IMR-90 (cell line): ENCODE measurements around the gene PIAS2. TPM values are rescaled to one million over a fixed set of nuclear protein-coding genes. Genes with fewer than 3 reads are reported as not detected.
"Not testable (repeated sequence)": the region's sequence is repeated elsewhere in the genome, so short reads cannot be mapped to it uniquely, and the experiment has no call there.

ENCODE experiments used
- ATAC-seq: fragments of 200-7000 bp; cut with Tn5 transposase; 2 replicates; pipeline ENCODE4 v1.9.1; 2020; ENCODE audit warnings: low read depth, mild to moderate bottlenecking, moderate library complexity
- BruUV-seq: library from RNA; stranded (reverse); fragments of 400-500 nt; replicated peaks from 2 replicates; lab custom pipeline; 2021; lab: Mats Ljungman, UMichigan
- CTCF ChIA-PET: fragments of 300-600 bp; formaldehyde crosslinking; extraction: SDS; loops from one replicate; lab custom pipeline; 2021; ENCODE audit warnings: antibody characterized with exemption; lab: Yijun Ruan, JAX
- POLR2A ChIA-PET: fragments of 300-600 bp; sonication (Branson Sonifier 250); formaldehyde crosslinking; loops from one replicate; lab custom pipeline; 2022; ENCODE audit warnings: antibody characterized with exemption; ENCODE audit not compliant: unreplicated experiment; lab: Charles Lee
- DNase-seq: peaks from one replicate; pipeline ENCODE4 v3.0.0; 2013
- H2AFZ ChIP-seq: replicated peaks from 2 replicates; pipeline ENCODE3; 2013; ENCODE audit warnings: low read length, mild to moderate bottlenecking; ENCODE audit not compliant: poor library complexity
- H2AK5ac ChIP-seq: 2 replicates; pipeline ENCODE4 v1.6.1; 2013; ENCODE audit warnings: low read depth, low read length, inconsistent platforms
- H2AK9ac ChIP-seq: replicated peaks from 2 replicates; pipeline ENCODE3; 2013; ENCODE audit warnings: mild to moderate bottlenecking, low read depth, low read length, moderate library complexity; ENCODE audit not compliant: poor library complexity
- H2BK120ac ChIP-seq: 2 replicates; pipeline ENCODE4 v1.6.1; 2013; ENCODE audit warnings: low read depth, low read length, inconsistent platforms
- H2BK15ac ChIP-seq: 3 replicates; pipeline ENCODE4 v1.6.1; 2013; ENCODE audit warnings: low read depth, low read length, inconsistent platforms
- H2BK20ac ChIP-seq: 2 replicates; pipeline ENCODE4 v1.6.1; 2013; ENCODE audit warnings: low read depth, mild to moderate bottlenecking, inconsistent platforms, low read length, moderate library complexity
- H2BK5ac ChIP-seq: 2 replicates; pipeline ENCODE4 v1.6.1; 2013; ENCODE audit warnings: mild to moderate bottlenecking, low read depth, low read length, inconsistent platforms; ENCODE audit not compliant: poor library complexity, severe bottlenecking
- H3K14ac ChIP-seq: replicated peaks from 2 replicates; pipeline ENCODE4 v1.6.1; 2013; ENCODE audit warnings: low read depth, low read length, inconsistent platforms
- H3K18ac ChIP-seq: 2 replicates; pipeline ENCODE4 v1.6.1; 2013; ENCODE audit warnings: low read depth, low read length, control low read depth
- H3K23ac ChIP-seq: 2 replicates; pipeline ENCODE4 v1.6.1; 2013; ENCODE audit warnings: low read depth, low read length, inconsistent platforms
- H3K27ac ChIP-seq: 2 replicates; pipeline ENCODE4 v1.5.1; 2013; ENCODE audit warnings: mild to moderate bottlenecking, control low read depth, low read length; ENCODE audit not compliant: insufficient read depth
- H3K27me3 ChIP-seq: 2 replicates; pipeline ENCODE4 v1.6.1; 2013; ENCODE audit warnings: low read length; ENCODE audit not compliant: control insufficient read depth, insufficient read depth
- H3K36me3 ChIP-seq: 2 replicates; pipeline ENCODE4 v1.6.1; 2013; ENCODE audit warnings: low read length, mixed read lengths; ENCODE audit not compliant: control insufficient read depth, insufficient read depth
- H3K4ac ChIP-seq: 2 replicates; pipeline ENCODE4 v1.6.1; 2013; ENCODE audit warnings: low read depth, low read length, inconsistent platforms
- H3K4me1 ChIP-seq: 2 replicates; pipeline ENCODE4 v1.6.1; 2013; ENCODE audit warnings: low read length, mixed read lengths; ENCODE audit not compliant: control insufficient read depth, insufficient read depth
- H3K4me2 ChIP-seq: 2 replicates; pipeline ENCODE4 v1.6.1; 2013; ENCODE audit warnings: low read depth, mild to moderate bottlenecking, control low read depth, low read length, moderate library complexity
- H3K4me3 ChIP-seq: 2 replicates; pipeline ENCODE4 v1.5.1; 2013; ENCODE audit warnings: low read depth, mild to moderate bottlenecking, control low read depth, low read length, moderate library complexity; ENCODE audit not compliant: insufficient read depth
- H3K56ac ChIP-seq: 2 replicates; pipeline ENCODE4 v1.6.1; 2013; ENCODE audit warnings: low read length, inconsistent platforms; ENCODE audit not compliant: insufficient read depth; ENCODE audit errors: extremely low read depth
- H3K79me1 ChIP-seq, 2 experiments: 2 replicates each; pipeline ENCODE4 v1.6.1; 2013; ENCODE audit warnings: low read length in 2 of 2, inconsistent platforms in 1 of 2, low read depth in 1 of 2
- H3K9ac ChIP-seq: 2 replicates; pipeline ENCODE4 v1.6.1; 2013; ENCODE audit warnings: low read depth, low read length, control low read depth
- H3K9me1 ChIP-seq: 2 replicates; pipeline ENCODE4 v1.6.1; 2013; ENCODE audit warnings: low read length, inconsistent platforms; ENCODE audit not compliant: insufficient read depth
- H3K9me3 ChIP-seq: 2 replicates; pipeline ENCODE4 v1.6.1; 2013; ENCODE audit warnings: low read length; ENCODE audit not compliant: control insufficient read depth, insufficient read depth
- H4K20me1 ChIP-seq: 2 replicates; pipeline ENCODE4 v1.6.1; 2013; ENCODE audit warnings: low read length, inconsistent platforms; ENCODE audit not compliant: insufficient read depth
- H4K5ac ChIP-seq: 2 replicates; pipeline ENCODE4 v1.6.1; 2013; ENCODE audit warnings: mild to moderate bottlenecking, low read depth, low read length, control low read depth
- H4K8ac ChIP-seq, 2 experiments: 2 replicates each; pipeline ENCODE4 v1.6.1; 2013; ENCODE audit warnings: low read depth in 2 of 2, low read length in 2 of 2, control low read depth in 1 of 2, inconsistent platforms in 1 of 2
- H4K91ac ChIP-seq: 2 replicates; pipeline ENCODE4 v1.6.1; 2013; ENCODE audit warnings: low read depth, low read length, inconsistent platforms; ENCODE audit not compliant: insufficient read depth
- MXI1 ChIP-seq: IDR thresholded peaks from 2 replicates; pipeline ENCODE4 v1.6.1; 2012; ENCODE audit warnings: low read depth, mild to moderate bottlenecking, low read length, moderate library complexity, borderline replicate concordance
- NFE2L2 ChIP-seq: fragments of 150-350 bp; IDR thresholded peaks from 2 replicates; pipeline ENCODE4 v1.6.1; 2016; ENCODE audit warnings: low read depth, mild to moderate bottlenecking, low read length
- WGBS, 2 experiments: methylation state at CpG; one replicate each; pipeline versions ENCODE4 v1.1.5 to v1.1.7; 2013; ENCODE audit warnings: missing lambda C conversion rate in 2 of 2; ENCODE audit not compliant: insufficient read length in 1 of 2; ENCODE audit errors: extremely low coverage in 2 of 2; 5-methylcytosine and 5-hydroxymethylcytosine counted together
- dilution Hi-C: fragments of 300-500 bp; cut with HindIII; formaldehyde crosslinking; loops from one replicate; pipeline ENCODE4 v1.14.3; 2018; ENCODE audit warnings: low sequenced_read_pairs; ENCODE audit not compliant: unreplicated experiment
- in situ Hi-C: fragments of 300-500 bp; cut with MboI; formaldehyde crosslinking; loops from 3 replicates; pipeline ENCODE4 v1.14.3; 2019; ENCODE audit warnings: low sequenced_read_pairs, inconsistent platforms, mixed read lengths
- intact Hi-C: fragments of 100-400 bp; cut with micrococcal nuclease; formaldehyde crosslinking; loops from 2 replicates; pipeline ENCODE4 v1.10.0; 2022
- polyA plus RNA-seq, 3 experiments: library from polyadenylated mRNA; depleted of rRNA; stranded (reverse); fragments of >200 nt; gene quantifications; 2 replicates each; pipeline ENCODE4 v1.2.3, GENCODE V29; 2012; ENCODE audit warnings: low replicate concordance in 1 of 3
- total RNA-seq: library from RNA; depleted of rRNA; stranded (reverse); fragments of >200 nt; gene quantifications from 2 replicates; pipeline ENCODE4 v1.2.3, GENCODE V29; 2012

PIAS2 gene
- total and polyA plus RNA-seq, 2 of the 4 experiments (the other 2 are of a cell fraction) = 15.1 to 28.9 TPM

- peaks cover 0 to 12% of the 10 kb centered on the region in 2 experiments; a peak in 3 of 4 replicates for H3K79me1 ChIP-seq
- DNase-seq (no peak), ATAC-seq (no peak)
- H3K4me3 ChIP-seq = no peak overlapping the region
- H3K27me3 ChIP-seq = no peaks in the 10 kb centered on the region
- H4K20me1 ChIP-seq = no peaks in the 10 kb centered on the region
- no peak overlapping the region for H3K14ac ChIP-seq
- no peak overlapping the region for H3K4ac ChIP-seq
- H4K8ac ChIP-seq = no peak overlapping the region
- H3K36me3 ChIP-seq = peaks cover 7% of the 10 kb centered on the region; the same call in 1 of the 2 replicates
- H4K5ac ChIP-seq = no peak overlapping the region
- H2AK5ac ChIP-seq = no peak overlapping the region
- H3K27ac ChIP-seq = no peak overlapping the region
- WGBS, 2 experiments = no CpG with 5 or more reads among the region's 2 CpGs
- no peak overlapping the region for H2AK9ac ChIP-seq
- no peak overlapping the region for H2BK120ac ChIP-seq
- TF ChIP-seq MXI1 (no peak), NFE2L2 (no peak)
- H3K9me3 ChIP-seq = peaks cover 11% of the 10 kb centered on the region
- no peak overlapping the region for H4K91ac ChIP-seq
- H2BK5ac ChIP-seq = no peak overlapping the region
- H2BK20ac ChIP-seq = no peak overlapping the region
- no peak overlapping the region for H3K4me2 ChIP-seq
- H3K23ac ChIP-seq = no peak overlapping the region
- H2BK15ac ChIP-seq = no peak overlapping the region
- intact Hi-C loops (loop anchor here (10.0 kb wide), 1 partner anchor 62 kb away; no protein-coding TSS in a partner anchor), in situ Hi-C loops (no loop called here), dilution Hi-C loops (no loop called here)
- H3K56ac ChIP-seq = no peak overlapping the region
- no peak overlapping the region for H2AFZ ChIP-seq
- no TSS peak for BruUV-seq
- H3K4me1 ChIP-seq = no peaks in the 10 kb centered on the region
- CTCF ChIA-PET = no interaction called here
- POLR2A ChIA-PET = no interaction called here
- H3K9me1 ChIP-seq = no peaks in the 10 kb centered on the region
- no peak overlapping the region for H3K18ac ChIP-seq
- H3K9ac ChIP-seq = no peak overlapping the region
These were observed 50.8 kb downstream of the PIAS2 start for GRCh38 chr18:46866523-46866922.

GRCh38 chr18:46865245-46865644 is 52.1 kb downstream of the PIAS2 start:
- Histone ChIP-seq H3K79me1 (peaks cover 0 to 12% of the 10 kb centered on the region in 2 experiments; a peak in 3 of 4 replicates), H3K9me3 (peaks cover 11% of the 10 kb centered on the region)
- WGBS, 2 experiments = 100% methylated on average over 2 of the region's 8 CpGs; no CpG with 5 or more reads in 1 of the 2 experiments
- H2BK20ac ChIP-seq, ATAC-seq, H2BK15ac ChIP-seq, H3K27ac ChIP-seq, H2AK5ac ChIP-seq, H3K27me3 ChIP-seq, H3K36me3 ChIP-seq, H3K14ac ChIP-seq, H3K4me2 ChIP-seq, H3K4ac ChIP-seq, H4K5ac ChIP-seq, H4K8ac ChIP-seq, POLR2A ChIA-PET, H2AFZ ChIP-seq, in situ Hi-C loops, BruUV-seq, H3K18ac ChIP-seq, H2BK5ac ChIP-seq, H3K4me3 ChIP-seq, H2BK120ac ChIP-seq, H3K9me1 ChIP-seq, dilution Hi-C loops, H3K4me1 ChIP-seq, H3K56ac ChIP-seq, H3K23ac ChIP-seq, H4K91ac ChIP-seq, DNase-seq, H2AK9ac ChIP-seq, H4K20me1 ChIP-seq, H3K9ac ChIP-seq: not testable (repeated sequence)
- CTCF ChIA-PET = interaction anchor here (0.6 kb wide), 1 partner anchor 408 kb away, joined by 3 read pairs; no protein-coding TSS in a partner anchor
- intact Hi-C loops = loop anchor here (10.0 kb wide), 1 partner anchor 60 kb away; no protein-coding TSS in a partner anchor
